ENCODE results near the gene PTPMT1.

The PTPMT1 gene

DNA sequence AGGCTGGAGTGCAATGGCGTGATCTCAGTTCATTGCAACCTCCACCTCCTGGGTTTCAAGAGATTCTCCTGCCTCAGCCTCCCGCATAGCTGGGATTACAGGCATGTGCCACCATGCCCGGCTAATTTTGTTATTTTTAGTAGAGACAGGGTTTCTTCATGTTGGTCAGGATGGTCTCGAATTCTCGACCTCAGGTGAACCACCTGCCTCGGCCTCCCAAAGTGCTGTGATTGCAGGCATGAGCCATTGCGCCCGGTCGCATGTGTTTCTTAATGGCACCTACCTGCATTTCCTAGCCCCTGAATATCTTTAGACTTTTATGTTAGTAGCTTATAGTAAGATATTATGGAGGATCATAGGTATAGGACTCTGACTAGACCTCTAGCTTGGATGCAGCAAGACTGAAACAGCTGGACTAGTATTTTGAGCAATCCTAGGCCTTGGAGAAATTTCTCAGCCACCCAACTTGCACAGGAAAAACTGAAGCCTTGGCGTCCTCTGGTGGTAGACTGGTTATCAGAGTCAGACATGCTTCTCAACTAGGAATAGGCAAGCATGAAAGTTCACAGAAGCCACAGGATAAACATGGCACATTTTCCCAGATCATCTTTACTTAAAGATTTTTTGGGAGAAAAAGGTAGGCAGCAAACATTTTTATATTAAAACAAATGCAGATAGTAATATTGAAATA, 51.5 kb downstream of the PTPMT1 start:
- peak; percentile 59 for DNase-seq

- DNase-seq: peak; percentile 62
These were observed 52.0 kb downstream of the PTPMT1 start for GRCh38 chr11:47617417-47617809.

DNA sequence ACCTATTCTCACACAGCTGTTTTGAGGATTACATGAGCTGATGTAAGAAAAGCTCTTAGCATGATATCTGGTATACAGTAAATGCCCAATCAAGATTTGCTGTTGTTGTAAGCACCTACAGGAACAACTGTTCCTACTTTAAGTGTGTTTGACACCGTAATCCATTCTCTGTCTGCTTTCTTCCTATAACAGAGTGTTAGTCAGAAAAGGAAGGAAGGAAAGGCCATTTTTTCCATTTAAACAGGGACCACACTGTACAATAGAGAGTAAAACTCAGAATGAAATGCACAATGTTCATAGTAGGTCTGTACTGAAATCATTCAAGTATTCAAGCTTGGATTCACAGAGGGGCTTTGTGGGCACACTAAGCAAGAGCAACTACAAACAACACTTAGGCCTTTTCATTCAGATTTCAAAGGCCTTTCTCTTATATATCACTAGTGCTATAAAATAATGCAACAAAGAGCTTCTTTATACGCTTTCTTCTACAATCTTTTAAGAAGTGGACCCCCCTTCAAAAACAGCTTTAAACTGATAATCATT, 55.5 kb downstream of the PTPMT1 start:
- no peak for DNase-seq
